GM15510 (cell line): Measurements from ENCODE around the gene RMI2.

Experiments
- POLR2A ChIP-seq: IDR thresholded peaks from 3 replicates; pipeline ENCODE4 v1.6.1; 2011; ENCODE audit warnings: borderline replicate concordance; ENCODE audit not compliant: insufficient read length; ENCODE audit errors: extremely low read depth

The RMI2 gene

GRCh38 chr16:11374255-11374654, 29.0 kb downstream of the RMI2 start:
- no peak for TF ChIP-seq POLR2A

- no peak for TF ChIP-seq POLR2A
These were observed 31.9 kb downstream of the RMI2 start for GRCh38 chr16:11377154-11377553.

GRCh38 chr16:11379420-11379819, 34.2 kb downstream of the RMI2 start:
- no peak for TF ChIP-seq POLR2A

GRCh38 chr16:11380836-11381235, 35.6 kb downstream of the RMI2 start:
- TF ChIP-seq POLR2A: no peak

- no peak for TF ChIP-seq POLR2A
These were observed 38.4 kb downstream of the RMI2 start for GRCh38 chr16:11383481-11384183.

GRCh38 chr16:11384184-11384955, 39.1 kb downstream of the RMI2 start:
- TF ChIP-seq POLR2A: no peak

- TF ChIP-seq POLR2A: no peak
These were observed 39.8 kb downstream of the RMI2 start for GRCh38 chr16:11384956-11385586.

- no peak for TF ChIP-seq POLR2A
These were observed 40.9 kb downstream of the RMI2 start for GRCh38 chr16:11386054-11386680.

GRCh38 chr16:11386791-11387546, 41.7 kb downstream of the RMI2 start:
- TF ChIP-seq POLR2A: no peak

- no peak for TF ChIP-seq POLR2A
These were observed 43.8 kb downstream of the RMI2 start for GRCh38 chr16:11389083-11389482.

- TF ChIP-seq POLR2A: no peak
These were observed 44.6 kb downstream of the RMI2 start for GRCh38 chr16:11389631-11390565.

GRCh38 chr16:11390573-11391495, 45.6 kb downstream of the RMI2 start:
- TF ChIP-seq POLR2A: no peak
